Head of caudate nucleus (tissue), 42 donors: ENCODE data around the gene PRICKLE2.

Experiments used
- DNase-seq, 42 donors: peaks; one replicate each; pipeline versions ENCODE4 v3.0.0 to v3.0.0-alpha.2; 2020 to 2021; ENCODE audit warnings: mixed read lengths in 7 of 42
- intact Hi-C: fragments of 100-400 bp; cut with DNase I; formaldehyde crosslinking; loops from one replicate; pipeline ENCODE4 v1.15.0; 2022

Gene PRICKLE2

GRCh38 chr3:64150623-64151207, 74.6 kb downstream of the PRICKLE2 start:
- peak in 1 of 42 donors; percentile 7 for DNase-seq

GRCh38 chr3:64149886-64150285, 75.4 kb downstream of the PRICKLE2 start:
- intact Hi-C loops: no loop called here
- DNase-seq: no peak

More at GRCh38 chr3:64150623-64151207, 74.6 kb downstream of the PRICKLE2 start:
- intact Hi-C loops: no loop called here

- intact Hi-C loops: no loop called here
- no peak for DNase-seq
Measured at GRCh38 chr3:64148955-64149653, 76.2 kb downstream of the PRICKLE2 start.

GRCh38 chr3:64147211-64147610, 78.1 kb downstream of the PRICKLE2 start:
- DNase-seq: no peak
- intact Hi-C loops: no loop called here

GRCh38 chr3:64145438-64145837, 79.8 kb downstream of the PRICKLE2 start:
- intact Hi-C loops: no loop called here

GRCh38 chr3:64144241-64144900, 80.9 kb downstream of the PRICKLE2 start:
- intact Hi-C loops: no loop called here

More at GRCh38 chr3:64145438-64145837, 79.8 kb downstream of the PRICKLE2 start:
- DNase-seq: no peak

GRCh38 chr3:64143409-64144130, 81.7 kb downstream of the PRICKLE2 start:
- intact Hi-C loops: no loop called here
- peak in 1 of 42 donors; percentile 33 for DNase-seq

More at GRCh38 chr3:64144241-64144900, 80.9 kb downstream of the PRICKLE2 start:
- no peak for DNase-seq

GRCh38 chr3:64141476-64141875, 83.8 kb downstream of the PRICKLE2 start:
- intact Hi-C loops: no loop called here
- peak in 4 of 42 donors; percentile 24 to 49 (median 40) for DNase-seq

- intact Hi-C loops: no loop called here
Measured at GRCh38 chr3:64140651-64141050, 84.6 kb downstream of the PRICKLE2 start.

GRCh38 chr3:64138656-64139375, 86.5 kb downstream of the PRICKLE2 start:
- intact Hi-C loops: no loop called here
- DNase-seq: no peak

More at GRCh38 chr3:64140651-64141050, 84.6 kb downstream of the PRICKLE2 start:
- DNase-seq: no peak

- intact Hi-C loops: no loop called here
- no peak for DNase-seq
Measured at GRCh38 chr3:64138046-64138445, 87.2 kb downstream of the PRICKLE2 start.

- intact Hi-C loops: no loop called here
- DNase-seq: peak in 26 of 42 donors; percentile 19 to 79 (median 41)
Measured at GRCh38 chr3:64134882-64135281, 90.4 kb downstream of the PRICKLE2 start.

- intact Hi-C loops: no loop called here
- no peak for DNase-seq
Measured at GRCh38 chr3:64133987-64134386, 91.3 kb downstream of the PRICKLE2 start.

GRCh38 chr3:64133272-64133671, 92.0 kb downstream of the PRICKLE2 start:
- intact Hi-C loops: no loop called here
- DNase-seq: no peak

- intact Hi-C loops: no loop called here
- no peak for DNase-seq
Measured at GRCh38 chr3:64131725-64132469, 93.4 kb downstream of the PRICKLE2 start.

GRCh38 chr3:64130436-64130835, 94.8 kb downstream of the PRICKLE2 start:
- intact Hi-C loops: no loop called here
- peak in 12 of 42 donors; percentile 22 to 72 (median 32) for DNase-seq

GRCh38 chr3:64129581-64129980, 95.7 kb downstream of the PRICKLE2 start:
- no peak for DNase-seq
- intact Hi-C loops: no loop called here

GRCh38 chr3:64129106-64129505, 96.2 kb downstream of the PRICKLE2 start:
- intact Hi-C loops: no loop called here
- no peak for DNase-seq
